Medulla oblongata (tissue), 1 donor: Measurements from ENCODE around the gene TFAM.
"Not testable (repeated sequence)": the region's sequence is repeated elsewhere in the genome, so short reads cannot be mapped to it uniquely, and the experiment has no call there.

Experiments
- DNase-seq: peaks from one replicate; pipeline ENCODE4 v3.0.0-alpha.2; 2015; ENCODE audit errors: extremely low spot score

The TFAM gene

GRCh38 chr10:58372607-58373441 is 12.4 kb upstream of the TFAM start:
- no peak for DNase-seq

DNA sequence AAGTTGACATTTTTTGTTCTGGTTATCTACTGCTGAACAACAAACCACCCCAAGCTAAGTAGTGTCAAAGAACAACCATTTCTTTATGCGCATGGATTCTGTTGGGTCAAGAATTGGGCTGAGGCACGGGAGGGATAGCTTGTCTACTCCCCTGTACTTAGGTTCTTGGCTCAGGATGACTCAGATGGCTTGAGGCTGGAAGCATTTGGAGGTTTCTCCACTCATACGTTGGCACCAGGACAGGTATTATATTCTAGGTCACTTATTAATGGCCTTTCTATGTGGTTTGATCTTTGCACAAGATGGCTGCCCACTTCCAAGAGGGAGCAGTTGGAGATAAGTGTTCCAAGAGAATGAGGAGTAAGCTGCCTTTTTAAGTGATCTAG is 11.8 kb upstream of the TFAM start:
- DNase-seq: no peak

DNA sequence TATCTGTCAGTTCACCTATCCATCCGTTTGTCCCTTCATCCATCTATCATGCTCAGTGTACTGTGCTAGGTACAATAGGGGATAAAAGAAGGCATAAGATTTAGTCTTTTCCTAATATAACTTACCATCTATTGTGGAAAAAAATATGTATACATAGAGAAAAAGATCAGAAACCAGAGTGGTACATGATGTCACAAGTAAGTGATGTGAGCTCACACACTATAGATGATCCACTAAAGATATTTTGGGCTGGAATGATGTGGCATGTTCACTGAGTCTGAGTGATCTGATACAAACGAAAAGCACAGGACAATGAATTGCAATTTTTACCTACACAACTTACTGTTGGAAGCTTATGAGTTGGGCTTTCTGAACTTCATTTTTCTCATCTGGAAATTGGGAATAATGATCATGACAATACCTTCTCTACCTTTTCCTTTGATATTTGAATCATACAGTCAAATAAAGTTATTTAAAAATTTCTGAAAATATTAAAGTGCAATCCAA is 2.7 kb upstream of the TFAM start:
- no peak for DNase-seq

DNA sequence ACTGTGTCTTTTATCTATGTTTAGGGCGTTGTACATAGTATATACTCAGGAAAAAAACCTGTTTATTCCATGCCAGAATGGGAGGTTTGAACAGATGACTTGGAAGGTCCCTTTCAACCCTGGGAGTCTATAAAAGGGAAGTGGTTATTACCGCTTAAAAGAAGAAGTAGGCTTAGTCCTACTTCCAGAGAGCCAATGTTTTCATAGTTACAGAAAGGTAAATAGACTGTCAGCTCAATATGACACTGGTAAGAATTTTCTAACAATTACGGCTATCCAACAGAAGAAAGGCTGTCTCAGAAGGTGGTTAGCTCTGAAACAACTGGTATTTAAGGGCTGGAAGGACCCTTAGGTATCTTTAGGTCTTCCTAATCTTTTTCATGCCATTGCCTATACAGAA is 1.1 kb upstream of the TFAM start:
- peak; percentile 50 for DNase-seq

GRCh38 chr10:58384544-58384998 is 639 bp upstream of the TFAM start:
- no peak for DNase-seq

- DNase-seq: no peak
Measured at GRCh38 chr10:58385784-58386112, 538 bp downstream of the TFAM start.

GRCh38 chr10:58389024-58389423 is 3.8 kb downstream of the TFAM start:
- DNase-seq: no peak

- DNase-seq: peak; percentile 61
Measured at GRCh38 chr10:58393317-58393716, 8.1 kb downstream of the TFAM start.

- no peak for DNase-seq
Measured at GRCh38 chr10:58394471-58394870, 9.3 kb downstream of the TFAM start.

- no peak for DNase-seq
Measured at GRCh38 chr10:58396057-58396456, 10.8 kb downstream of the TFAM start.

- no peak for DNase-seq
Measured at GRCh38 chr10:58397830-58398229, 12.6 kb downstream of the TFAM start.

- DNase-seq: no peak
Measured at GRCh38 chr10:58399410-58399809, 14.2 kb downstream of the TFAM start.

- no peak for DNase-seq
Measured at GRCh38 chr10:58400609-58401008, 15.4 kb downstream of the TFAM start.

GRCh38 chr10:58404001-58404400 is 18.8 kb downstream of the TFAM start:
- no peak for DNase-seq

DNA sequence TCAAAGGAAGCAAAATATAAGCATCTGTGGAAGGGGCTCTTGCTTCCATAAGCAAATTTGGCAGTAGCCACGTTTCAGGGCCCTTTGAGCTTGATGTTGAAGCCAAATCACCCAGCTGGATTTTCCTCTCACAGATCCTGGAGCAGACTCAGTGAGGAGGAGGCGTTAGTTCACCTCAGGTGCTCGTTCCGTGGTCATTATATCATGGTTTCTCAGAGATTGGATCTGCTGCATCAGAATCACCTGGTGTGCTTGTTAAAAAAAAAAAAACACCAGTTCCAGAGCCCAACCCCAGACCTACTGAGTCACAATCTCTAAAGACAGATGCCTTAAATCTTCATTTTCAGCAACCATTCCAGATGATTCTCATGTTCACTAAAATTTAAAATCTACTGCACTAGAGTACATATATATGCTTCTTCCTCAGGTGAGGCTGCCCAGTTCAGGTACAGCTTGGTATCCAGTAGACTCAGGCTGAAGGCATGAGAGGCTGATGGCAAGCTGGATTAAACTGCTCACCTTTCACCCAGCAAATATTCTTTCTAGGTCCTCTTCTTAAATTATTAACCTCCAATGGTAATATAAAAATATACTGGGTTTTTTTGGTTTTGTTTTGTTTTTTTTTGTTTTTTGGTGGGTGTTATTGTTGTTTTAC is 24.9 kb downstream of the TFAM start:
- no peak for DNase-seq

- no peak for DNase-seq
Measured at GRCh38 chr10:58412502-58412961, 27.3 kb downstream of the TFAM start.

DNA sequence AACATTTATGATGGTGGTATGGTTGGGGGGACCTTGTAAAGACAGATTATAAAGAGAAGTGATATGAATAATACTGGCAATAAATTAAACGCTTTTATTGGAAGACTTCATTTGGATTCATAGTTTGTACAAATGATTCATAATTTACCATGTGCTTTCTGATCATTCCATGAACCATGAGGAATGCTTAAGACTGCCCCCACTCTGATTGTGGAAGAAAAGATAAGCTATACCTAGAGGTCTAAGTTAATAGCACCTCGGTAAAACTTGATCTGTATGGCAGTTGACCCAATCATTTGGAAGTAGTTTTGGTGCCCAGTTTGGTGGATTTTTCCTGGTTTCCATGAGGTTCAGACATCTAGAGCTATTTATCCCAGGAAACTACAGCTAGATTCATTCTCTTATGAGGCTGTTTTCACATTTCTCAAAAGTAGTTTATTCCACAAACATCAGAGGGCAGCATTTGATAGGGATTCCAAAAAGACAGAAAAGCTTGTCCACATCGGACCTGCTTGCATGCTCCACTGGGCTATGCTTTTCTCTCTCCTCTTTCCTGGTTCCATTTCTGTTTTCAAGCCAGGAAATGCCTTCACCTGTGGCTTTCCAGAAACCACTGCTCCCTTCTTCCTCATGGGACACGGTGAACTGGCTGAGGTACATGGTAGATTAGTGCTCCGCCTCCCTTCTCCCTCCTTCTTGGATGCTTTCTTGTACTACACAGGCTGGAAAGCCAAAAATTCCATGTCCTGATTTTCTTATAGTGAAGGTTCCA is 29.2 kb downstream of the TFAM start:
- DNase-seq: peak; percentile 56

- no peak for DNase-seq
Measured at GRCh38 chr10:58415757-58416156, 30.5 kb downstream of the TFAM start.

- not testable (repeated sequence) for DNase-seq
Measured at GRCh38 chr10:58417902-58418301, 32.7 kb downstream of the TFAM start.

DNA sequence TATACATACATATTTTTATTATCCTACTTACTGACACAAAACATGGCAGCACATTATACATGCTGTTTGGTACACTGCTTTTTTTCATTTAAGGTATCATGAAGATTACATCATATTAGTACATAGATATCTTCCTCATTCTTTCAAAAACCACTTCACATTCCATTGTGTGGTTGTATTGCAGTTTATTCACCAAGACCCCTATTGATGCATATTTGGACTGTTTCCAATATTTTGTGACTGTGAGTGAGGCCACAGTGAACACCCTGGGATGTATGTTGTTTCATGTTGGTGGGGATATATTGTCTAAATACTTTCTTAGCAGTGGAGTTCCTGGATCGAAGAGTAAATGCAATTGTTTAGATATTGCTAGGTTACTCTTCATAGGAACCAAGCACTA is 39.0 kb downstream of the TFAM start:
- DNase-seq: no peak

DNA sequence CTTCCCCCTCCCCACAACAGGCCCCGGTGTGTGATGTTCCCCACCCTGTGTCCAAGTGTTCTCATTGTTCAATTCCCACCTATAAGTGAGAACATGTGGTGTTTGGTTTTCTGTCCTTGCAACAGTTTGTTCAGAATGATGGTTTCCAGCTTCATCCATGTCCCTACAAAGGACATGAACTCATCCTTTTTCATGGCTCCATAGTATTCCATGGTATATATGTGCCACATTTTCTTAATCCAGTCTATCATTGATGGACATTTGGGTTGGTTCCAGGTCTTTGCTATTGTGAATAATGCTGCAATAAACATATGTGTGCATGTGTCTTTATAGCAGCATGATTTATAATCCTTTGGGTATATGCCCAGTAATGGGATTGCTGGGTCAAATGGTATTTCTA is 43.2 kb downstream of the TFAM start:
- DNase-seq: not testable (repeated sequence)

DNA sequence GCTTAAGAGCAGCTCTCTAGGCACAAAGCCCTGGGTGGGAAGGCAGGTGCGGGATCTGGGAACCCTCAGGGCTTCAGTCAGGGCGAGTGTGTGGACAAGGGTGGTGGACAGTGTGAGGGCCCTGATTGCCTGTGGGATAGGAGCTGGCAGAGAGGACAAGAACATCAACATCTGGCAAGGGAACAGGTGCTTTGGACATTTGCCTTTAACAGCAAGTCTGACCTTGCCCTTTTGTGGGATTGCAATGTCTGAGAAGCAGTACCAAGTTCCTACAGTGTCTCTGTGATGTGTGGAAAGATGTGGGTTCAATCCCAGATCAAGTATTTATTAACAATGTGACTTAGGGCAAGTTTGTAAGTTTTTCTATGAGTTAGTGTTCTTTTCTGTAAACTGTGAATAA is 46.7 kb downstream of the TFAM start:
- DNase-seq: no peak
